Mesendoderm (in vitro differentiated cells): ENCODE results near the gene SPEG.

Experiments used
- DNase-seq: peaks from one replicate; pipeline ENCODE4 v3.0.0; 2013
- H2AK5ac ChIP-seq: 2 replicates; pipeline ENCODE4 v1.6.1; 2013; ENCODE audit warnings: low read length, inconsistent platforms
- H2BK120ac ChIP-seq: 2 replicates; pipeline ENCODE4 v1.6.1; 2013; ENCODE audit warnings: low read depth, mild to moderate bottlenecking, low read length, moderate library complexity, mixed read lengths
- H2BK15ac ChIP-seq: replicated peaks from 2 replicates; pipeline ENCODE4 v1.6.1; 2013; ENCODE audit warnings: low read depth, mild to moderate bottlenecking, moderate library complexity
- H2BK5ac ChIP-seq: 2 replicates; pipeline ENCODE4 v1.6.1; 2013; ENCODE audit warnings: low read length, inconsistent platforms
- H3K18ac ChIP-seq: 2 replicates; pipeline ENCODE4 v1.6.1; 2013; ENCODE audit warnings: mild to moderate bottlenecking, low read length, mixed read lengths
- H3K23ac ChIP-seq: one replicate; pipeline ENCODE4 v1.6.1; 2013; ENCODE audit warnings: low read length
- H3K27ac ChIP-seq: 2 replicates; pipeline ENCODE4 v1.5.1; 2013; ENCODE audit warnings: low read depth, mild to moderate bottlenecking, inconsistent platforms, low read length, moderate library complexity
- H3K27me3 ChIP-seq: 2 replicates; pipeline ENCODE4 v1.6.1; 2013; ENCODE audit warnings: low read length, control low read depth, mild to moderate bottlenecking, inconsistent platforms; ENCODE audit not compliant: insufficient read depth, poor library complexity
- H3K36me3 ChIP-seq: 2 replicates; pipeline ENCODE4 v1.6.1; 2013; ENCODE audit warnings: low read length, inconsistent platforms; ENCODE audit not compliant: control insufficient read depth, insufficient read depth
- H3K4ac ChIP-seq: one replicate; pipeline ENCODE4 v1.6.1; 2013; ENCODE audit warnings: low read depth, mild to moderate bottlenecking, low read length, moderate library complexity
- H3K4me1 ChIP-seq: 2 replicates; pipeline ENCODE4 v1.6.1; 2013; ENCODE audit warnings: low read depth, low read length, inconsistent platforms; ENCODE audit not compliant: control insufficient read depth
- H3K4me2 ChIP-seq: 2 replicates; pipeline ENCODE4 v1.6.1; 2013; ENCODE audit warnings: low read length
- H3K4me3 ChIP-seq: 2 replicates; pipeline ENCODE4 v1.5.1; 2013; ENCODE audit warnings: mild to moderate bottlenecking, low read length
- H3K56ac ChIP-seq: one replicate; pipeline ENCODE4 v1.6.1; 2013; ENCODE audit warnings: low read length
- H3K79me1 ChIP-seq: 2 replicates; pipeline ENCODE4 v1.6.1; 2013; ENCODE audit warnings: low read length, inconsistent platforms
- H3K79me2 ChIP-seq: 2 replicates; pipeline ENCODE4 v1.6.1; 2013; ENCODE audit warnings: mild to moderate bottlenecking, low read length; ENCODE audit not compliant: control insufficient read depth, insufficient read depth
- H3K9ac ChIP-seq: 2 replicates; pipeline ENCODE4 v1.6.1; 2013; ENCODE audit warnings: low read length, inconsistent platforms
- H4K5ac ChIP-seq: one replicate; pipeline ENCODE4 v1.6.1; 2013; ENCODE audit warnings: low read length
- H4K8ac ChIP-seq: one replicate; pipeline ENCODE4 v1.6.1; 2013; ENCODE audit warnings: low read depth, mild to moderate bottlenecking, control low read depth, low read length, moderate library complexity
- WGBS: extraction: QIAGEN DNeasy Blood & Tissue Kit; methylation state at CpG from one replicate; pipeline ENCODE4 v1.1.7; 2013; ENCODE audit warnings: low lambda C conversion rate, missing lambda C conversion rate; ENCODE audit not compliant: insufficient coverage; ENCODE audit errors: extremely low coverage; 5-methylcytosine and 5-hydroxymethylcytosine counted together

The SPEG gene

DNA sequence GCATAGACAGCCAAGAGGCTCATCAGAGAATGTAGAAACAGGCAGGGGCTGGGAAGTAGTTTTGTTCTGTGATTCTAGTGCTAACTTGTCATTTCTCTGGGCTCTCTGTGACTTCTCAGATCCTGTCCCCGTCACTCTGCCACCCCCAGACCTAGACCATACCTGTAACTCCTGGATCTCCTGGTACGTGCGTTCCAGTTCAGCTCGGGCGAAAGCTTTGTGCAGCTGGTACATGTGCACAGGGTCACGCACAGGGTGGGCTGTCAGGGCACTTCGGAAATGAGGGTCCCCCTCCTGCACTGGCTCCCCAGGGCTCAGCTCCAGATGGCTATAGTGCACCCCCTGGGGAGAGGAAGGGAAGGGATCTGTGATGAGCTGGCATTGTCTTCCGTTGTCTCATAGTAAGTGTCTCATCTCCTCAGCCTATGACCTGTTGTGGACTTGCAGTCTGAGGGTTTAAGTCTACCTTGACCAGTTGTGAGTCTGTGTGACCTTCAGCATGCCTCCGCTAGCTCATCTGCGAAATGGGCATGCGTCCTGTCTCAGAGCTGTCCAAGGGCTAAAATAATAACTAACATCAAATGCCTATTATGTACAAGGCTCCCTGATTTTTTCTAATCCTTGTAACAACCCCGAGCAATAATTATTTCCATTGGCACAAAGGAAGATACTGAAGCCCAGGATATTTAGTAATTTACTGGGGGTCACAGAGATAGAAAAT, 106.3 kb downstream of the SPEG start:
- H3K4me2 ChIP-seq = no peak overlapping the region
- no peak overlapping the region for H4K5ac ChIP-seq
- no peak overlapping the region for H4K8ac ChIP-seq
- no CpG with 5 or more reads among the region's 12 CpGs for WGBS
- H3K4me3 ChIP-seq = no peak overlapping the region
- no peak overlapping the region for H3K9ac ChIP-seq
- DNase-seq = no peak
- H3K56ac ChIP-seq = no peak overlapping the region
- no peak overlapping the region for H3K27ac ChIP-seq
- H2BK120ac ChIP-seq = no peak overlapping the region
- H3K79me2 ChIP-seq = no peaks in the 10 kb centered on the region
- no peaks in the 10 kb centered on the region for H3K27me3 ChIP-seq
- peaks cover 6% of the 10 kb centered on the region for H3K4me1 ChIP-seq
- H2BK5ac ChIP-seq = no peak overlapping the region
- H2AK5ac ChIP-seq = no peak overlapping the region
- H3K18ac ChIP-seq = no peak overlapping the region
- H3K36me3 ChIP-seq = peaks cover 7% of the 10 kb centered on the region
- no peak overlapping the region for H3K23ac ChIP-seq
- peaks cover 4% of the 10 kb centered on the region for H3K79me1 ChIP-seq
- H2BK15ac ChIP-seq = no peak overlapping the region
- H3K4ac ChIP-seq = no peak overlapping the region

DNA sequence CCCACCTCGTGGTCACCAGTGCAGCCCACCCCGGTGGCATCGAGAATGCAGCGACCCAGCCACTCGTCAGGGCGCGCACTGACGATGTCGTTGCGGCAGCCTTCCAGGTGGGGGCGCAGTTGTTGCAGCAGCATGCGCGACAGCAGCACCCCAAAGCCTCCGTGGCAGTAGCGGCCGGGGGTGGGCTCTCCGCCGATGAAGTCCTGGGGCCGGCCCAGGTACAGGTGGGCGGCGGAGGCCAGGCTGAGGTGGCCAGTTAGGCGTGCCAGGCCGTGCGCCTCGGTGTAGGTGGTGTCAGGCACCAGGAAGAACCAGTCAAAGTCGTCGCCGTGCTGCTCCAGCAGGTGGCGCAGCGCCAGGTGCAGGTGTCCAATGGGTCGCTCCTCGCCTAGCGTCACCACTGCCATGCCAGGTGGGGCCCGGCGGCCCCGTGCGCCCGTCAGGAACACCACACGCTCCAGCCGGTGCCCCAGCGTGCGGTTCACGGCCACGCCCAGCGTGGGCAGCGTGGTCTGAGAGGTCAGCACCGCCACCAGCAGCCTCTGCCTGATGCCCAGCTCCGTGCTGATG, 107.1 kb downstream of the SPEG start:
- H4K5ac ChIP-seq = no peak overlapping the region
- no peaks in the 10 kb centered on the region for H3K79me2 ChIP-seq
- peak overlapping the region; percentile 59 for H3K56ac ChIP-seq
- peaks cover 4% of the 10 kb centered on the region for H3K79me1 ChIP-seq
- no peak overlapping the region for H3K4ac ChIP-seq
- peak overlapping the region; percentile 61 for H3K4me2 ChIP-seq
- no CpG with 5 or more reads among the region's 48 CpGs for WGBS
- peak overlapping the region; percentile 37 for H3K9ac ChIP-seq
- peaks cover 6% of the 10 kb centered on the region for H3K4me1 ChIP-seq
- no peak overlapping the region for H2BK15ac ChIP-seq
- no peak overlapping the region for H2BK5ac ChIP-seq
- H2BK120ac ChIP-seq = no peak overlapping the region
- H3K27me3 ChIP-seq = no peaks in the 10 kb centered on the region
- no peak overlapping the region for H3K4me3 ChIP-seq
- H4K8ac ChIP-seq = no peak overlapping the region
- no peak overlapping the region for H3K27ac ChIP-seq
- H3K23ac ChIP-seq = no peak overlapping the region
- DNase-seq = peak; percentile 90
- no peak overlapping the region for H2AK5ac ChIP-seq
- H3K18ac ChIP-seq = no peak overlapping the region
- H3K36me3 ChIP-seq = peaks cover 7% of the 10 kb centered on the region

DNA sequence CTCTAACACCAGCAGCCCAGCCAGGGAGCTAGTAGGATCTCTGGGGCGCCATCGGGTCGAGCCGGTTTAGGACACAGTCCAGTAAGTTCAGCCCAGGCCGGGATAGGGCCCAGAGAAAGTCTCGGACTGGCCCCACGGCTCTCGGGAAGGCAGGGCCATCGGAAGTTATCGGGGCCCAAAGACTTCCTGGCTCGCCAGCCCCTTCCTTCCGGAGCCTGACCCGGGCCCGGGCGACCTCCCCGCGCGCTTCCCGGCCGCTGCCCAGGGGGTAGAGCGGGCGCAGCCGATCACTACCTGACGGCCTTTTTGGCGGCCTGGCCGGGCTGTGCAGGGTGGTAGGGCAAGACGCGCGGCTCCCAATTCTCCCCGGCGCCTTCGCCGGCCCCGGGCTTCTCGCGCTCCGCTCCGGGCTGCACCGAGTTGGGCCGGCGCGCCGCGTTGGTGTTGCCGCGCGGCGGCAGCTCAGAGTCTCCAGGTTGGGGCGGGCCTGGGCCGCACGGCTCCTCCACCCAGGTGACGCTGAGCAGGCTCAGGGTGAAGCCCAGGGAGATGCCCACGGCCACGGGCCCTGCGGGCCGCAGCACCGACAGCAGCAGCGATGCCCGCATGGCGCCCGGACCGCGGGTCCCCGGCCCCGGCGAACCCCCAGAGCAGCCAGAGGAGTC, 108.4 kb downstream of the SPEG start:
- peak overlapping the region; percentile 15 for H3K23ac ChIP-seq
- H3K79me2 ChIP-seq = no peaks in the 10 kb centered on the region
- H2AK5ac ChIP-seq = no peak overlapping the region
- H3K56ac ChIP-seq = peak overlapping the region; percentile 95
- peak overlapping the region; percentile 77 for H3K4ac ChIP-seq
- WGBS = no CpG with 5 or more reads among the region's 66 CpGs
- peak overlapping the region; percentile 92 for H3K9ac ChIP-seq
- peaks cover 7% of the 10 kb centered on the region for H3K36me3 ChIP-seq
- no peak overlapping the region for H2BK5ac ChIP-seq
- peaks cover 5% of the 10 kb centered on the region for H3K4me1 ChIP-seq
- H3K27me3 ChIP-seq = no peaks in the 10 kb centered on the region
- peak overlapping the region; percentile 7 for H3K18ac ChIP-seq
- peak overlapping the region; percentile 80 for H3K4me2 ChIP-seq
- no peak overlapping the region for H4K8ac ChIP-seq
- H3K79me1 ChIP-seq = peaks cover 4% of the 10 kb centered on the region
- peak overlapping the region; percentile 93 for H3K4me3 ChIP-seq
- no peak overlapping the region for H2BK120ac ChIP-seq
- no peak overlapping the region for H2BK15ac ChIP-seq
- DNase-seq = peak; percentile 41
- H3K27ac ChIP-seq = peak overlapping the region; percentile 92
- H4K5ac ChIP-seq = no peak overlapping the region

DNA sequence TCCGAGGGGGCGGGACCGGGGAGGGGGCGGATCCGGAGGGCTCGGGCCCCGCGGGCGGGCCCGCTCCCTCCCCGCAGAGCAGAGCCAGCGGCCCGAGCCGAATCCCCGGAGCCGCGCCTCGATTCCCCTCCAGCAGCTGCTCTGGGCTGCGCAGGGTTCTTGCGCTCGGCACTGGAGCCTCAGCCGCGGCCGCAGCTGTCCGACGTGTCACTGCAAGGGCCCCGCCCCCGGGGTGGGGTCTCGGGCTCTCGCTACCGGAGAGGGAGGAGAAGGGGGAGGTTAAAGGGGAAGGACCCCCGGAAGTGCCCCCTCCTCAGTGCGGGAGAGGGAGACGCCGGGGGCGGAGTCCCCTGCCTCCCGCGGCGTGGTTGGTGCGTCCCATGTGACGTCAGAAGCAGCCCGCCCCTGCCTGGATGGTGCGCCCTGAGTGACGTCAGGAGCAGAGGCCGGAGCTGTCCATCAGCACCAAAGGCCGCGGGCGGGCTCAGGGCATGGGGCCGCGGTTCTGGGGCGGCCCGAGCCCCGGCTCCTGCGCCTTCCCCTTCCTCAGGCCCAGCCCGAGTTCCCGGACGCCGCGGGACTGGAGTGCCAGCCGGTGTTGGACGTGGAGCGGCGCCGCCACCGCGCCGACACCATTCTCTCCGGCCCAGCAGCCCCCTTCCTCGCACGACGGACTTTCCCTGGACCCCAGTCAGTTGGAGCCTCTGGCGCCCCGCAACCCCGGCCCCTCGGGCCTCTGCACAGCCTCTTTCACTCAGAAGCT, 109.1 kb downstream of the SPEG start, which contains the start of the genes CHPF and TMEM198:
Gene CHPF, minus strand, starts transcription at position 214 of the 763 bp plus-strand sequence. CDS start 271 bp downstream, outside the sequence.
Gene TMEM198, plus strand, starts transcription at position 433 of the 763 bp plus-strand sequence. CDS start 700 bp downstream, outside the sequence.
- Histone ChIP-seq H3K4me2 (peak within 1 kb of the TSS; percentile 80), H3K79me2 (no peaks in the 10 kb centered on the region), H2BK120ac (no peak within 1 kb of the TSS), H3K23ac (peak within 1 kb of the TSS; percentile 15), H3K4me3 (peak within 1 kb of the TSS; percentile 93), H3K27ac (peak within 1 kb of the TSS; percentile 92), H3K4ac (peak within 1 kb of the TSS; percentile 77), H3K27me3 (no peaks in the 10 kb centered on the region), H3K56ac (peak within 1 kb of the TSS; percentile 95), H3K36me3 (peaks cover 7% of the 10 kb centered on the region), H3K4me1 (peaks cover 4% of the 10 kb centered on the region), H4K8ac (no peak within 1 kb of the TSS), H3K79me1 (peaks cover 4% of the 10 kb centered on the region), H3K9ac (peak within 1 kb of the TSS; percentile 92), H2BK15ac (no peak within 1 kb of the TSS), H4K5ac (no peak within 1 kb of the TSS), H2BK5ac (no peak within 1 kb of the TSS), H2AK5ac (no peak within 1 kb of the TSS), H3K18ac (peak within 1 kb of the TSS; percentile 7)
- DNase-seq = peak; percentile 100
- WGBS = no CpG with 5 or more reads among the region's 75 CpGs

DNA sequence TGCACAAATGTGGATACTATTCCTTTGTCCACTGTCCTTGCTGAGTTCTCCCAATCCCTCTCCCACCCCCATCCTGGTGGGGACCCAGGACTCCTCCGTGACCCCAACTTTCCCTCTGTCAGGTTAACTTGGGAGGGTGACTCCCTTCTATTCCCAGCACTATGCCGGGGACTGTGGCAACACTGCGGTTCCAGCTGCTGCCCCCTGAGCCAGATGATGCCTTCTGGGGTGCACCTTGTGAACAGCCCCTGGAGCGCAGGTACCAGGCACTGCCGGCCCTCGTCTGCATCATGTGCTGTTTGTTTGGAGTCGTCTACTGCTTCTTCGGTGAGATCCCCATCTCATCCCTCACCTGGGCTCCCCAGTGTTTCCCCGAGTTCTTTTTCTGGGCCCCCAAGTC, 109.9 kb downstream of the SPEG start:
- H3K79me1 ChIP-seq = peaks cover 4% of the 10 kb centered on the region
- no CpG with 5 or more reads among the region's 9 CpGs for WGBS
- no peak overlapping the region for H4K8ac ChIP-seq
- no peak for DNase-seq
- H2BK5ac ChIP-seq = no peak overlapping the region
- peak overlapping the region; percentile 62 for H3K4me2 ChIP-seq
- H3K9ac ChIP-seq = peak overlapping the region; percentile 63
- H3K27me3 ChIP-seq = no peaks in the 10 kb centered on the region
- peaks cover 7% of the 10 kb centered on the region for H3K36me3 ChIP-seq
- H3K4me1 ChIP-seq = peaks cover 4% of the 10 kb centered on the region
- no peak overlapping the region for H3K4ac ChIP-seq
- H3K27ac ChIP-seq = no peak overlapping the region
- no peak overlapping the region for H3K18ac ChIP-seq
- H3K79me2 ChIP-seq = no peaks in the 10 kb centered on the region
- H2BK120ac ChIP-seq = no peak overlapping the region
- no peak overlapping the region for H4K5ac ChIP-seq
- H3K4me3 ChIP-seq = no peak overlapping the region
- H2BK15ac ChIP-seq = no peak overlapping the region
- no peak overlapping the region for H3K23ac ChIP-seq
- no peak overlapping the region for H2AK5ac ChIP-seq
- H3K56ac ChIP-seq = peak overlapping the region; percentile 25
